Measurements from ENCODE around the gene VEGFA.

GRCh38 chr6:43720999-43721398 is 49.0 kb upstream of the VEGFA start:
- no peak for TF ChIP-seq EZH2 (IDR thresholded peaks at IDR 0.05; ENCODE audit: insufficient read depth, poor library complexity, severe bottlenecking)
- TF ChIP-seq EZH2phosphoT487 (IDR thresholded peaks at IDR 0.05; ENCODE audit: insufficient read depth, low read depth), result no peak

Measured in GM23248 (cell line).